PC-9 (cell line): ENCODE measurements around the gene SLFNL1.

Experiments
- CTCF ChIP-seq: fragments of 200-600 bp; sonication (generic); conservative IDR thresholded peaks from 2 replicates; pipeline ENCODE4 v1.6.1; 2017; ENCODE audit warnings: mixed run types, antibody characterized with exemption, mild to moderate bottlenecking, moderate library complexity
- EZH2 ChIP-seq: fragments of 200-600 bp; sonication (generic); IDR thresholded peaks from 2 replicates; pipeline ENCODE4 v1.8.0; 2017; ENCODE audit warnings: antibody characterized with exemption, low read depth

GRCh38 chr1:41019353-41019745, 2.2 kb downstream of the SLFNL1 start:
- TF ChIP-seq EZH2: no peak
- TF ChIP-seq CTCF: no peak
